GM19193 (cell line): Measurements from ENCODE around the gene SLBP.

ENCODE experiments used
- POLR2A ChIP-seq: IDR thresholded peaks from 4 replicates; pipeline ENCODE4 v1.6.1; 2011; ENCODE audit not compliant: insufficient read depth, insufficient read length; ENCODE audit errors: extremely low read depth

SLBP gene

GRCh38 chr4:1661695-1662094, 50.4 kb downstream of the SLBP start:
- no peak for TF ChIP-seq POLR2A

GRCh38 chr4:1660948-1661677, 51.0 kb downstream of the SLBP start:
- TF ChIP-seq POLR2A, result no peak

- no peak for TF ChIP-seq POLR2A
These were observed 52.7 kb downstream of the SLBP start for GRCh38 chr4:1659104-1660043.

DNA sequence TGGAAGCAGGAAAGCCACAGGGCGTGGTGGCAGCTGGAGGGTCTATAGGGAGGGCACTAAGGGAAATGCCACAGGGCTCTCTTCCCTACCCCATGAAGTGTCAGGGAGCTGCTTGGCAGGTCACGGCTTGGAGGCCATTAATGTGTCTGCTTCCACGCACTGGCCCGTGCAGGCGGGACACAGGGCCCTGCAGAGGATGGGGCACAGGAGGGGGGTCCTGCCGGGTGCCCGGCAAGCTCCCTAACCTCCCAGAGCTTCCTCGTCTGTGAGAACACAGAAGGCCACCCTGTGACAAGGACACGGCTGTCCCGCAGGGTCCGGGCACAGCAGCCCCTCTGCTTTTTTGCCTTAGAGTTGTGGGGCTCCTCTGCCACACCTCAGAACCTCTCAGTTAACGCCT, 53.5 kb downstream of the SLBP start:
- TF ChIP-seq POLR2A, result no peak

DNA sequence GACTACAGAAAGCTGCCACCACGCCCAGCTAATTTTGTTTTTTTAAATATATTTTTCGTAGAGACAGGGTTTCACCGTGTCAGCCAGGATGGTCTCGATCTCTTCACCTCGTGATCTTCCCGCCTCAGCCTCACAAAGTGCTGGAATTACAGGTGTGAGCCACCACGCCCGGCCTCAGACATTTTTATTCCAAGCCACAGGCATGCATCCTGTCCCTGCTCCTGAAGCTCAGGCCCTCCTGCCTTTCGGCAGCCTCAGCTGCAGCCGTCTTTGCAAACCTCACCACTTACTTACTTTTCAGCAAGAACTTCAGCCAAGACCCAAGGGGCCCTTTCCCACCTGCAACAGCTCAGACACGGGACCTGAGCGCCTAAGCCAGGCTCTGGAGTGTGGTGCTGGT, 54.0 kb downstream of the SLBP start:
- TF ChIP-seq POLR2A, result no peak

- TF ChIP-seq POLR2A, result no peak
These were observed 55.1 kb downstream of the SLBP start for GRCh38 chr4:1656986-1657385.

- no peak for TF ChIP-seq POLR2A
These were observed 56.0 kb downstream of the SLBP start for GRCh38 chr4:1656132-1656531.

DNA sequence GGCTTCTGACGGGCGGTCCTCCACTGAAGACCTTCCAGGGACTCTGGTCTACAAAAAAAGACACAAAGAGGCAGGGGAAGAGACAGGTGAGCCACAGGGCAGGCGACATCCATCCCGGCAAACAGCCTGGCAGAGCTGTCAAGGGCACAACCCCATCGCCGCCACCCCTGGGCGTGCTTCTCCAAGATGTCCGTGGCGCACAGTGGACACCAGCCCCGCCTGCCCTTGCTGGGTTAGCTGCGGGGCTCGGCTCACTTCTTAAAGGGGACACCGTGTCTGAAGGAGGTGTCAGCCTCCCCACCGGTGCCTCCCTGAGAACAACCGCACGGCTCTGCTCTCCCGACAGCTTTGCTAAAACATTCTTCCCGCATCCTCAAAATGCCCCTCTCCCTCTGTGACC, 56.4 kb downstream of the SLBP start:
- TF ChIP-seq POLR2A, result no peak

GRCh38 chr4:1655081-1655480, 57.0 kb downstream of the SLBP start:
- TF ChIP-seq POLR2A, result no peak

GRCh38 chr4:1654216-1654955, 57.7 kb downstream of the SLBP start:
- TF ChIP-seq POLR2A, result no peak

GRCh38 chr4:1653776-1654175, 58.3 kb downstream of the SLBP start:
- TF ChIP-seq POLR2A, result no peak

GRCh38 chr4:1652088-1652487, 60.0 kb downstream of the SLBP start:
- TF ChIP-seq POLR2A, result no peak

DNA sequence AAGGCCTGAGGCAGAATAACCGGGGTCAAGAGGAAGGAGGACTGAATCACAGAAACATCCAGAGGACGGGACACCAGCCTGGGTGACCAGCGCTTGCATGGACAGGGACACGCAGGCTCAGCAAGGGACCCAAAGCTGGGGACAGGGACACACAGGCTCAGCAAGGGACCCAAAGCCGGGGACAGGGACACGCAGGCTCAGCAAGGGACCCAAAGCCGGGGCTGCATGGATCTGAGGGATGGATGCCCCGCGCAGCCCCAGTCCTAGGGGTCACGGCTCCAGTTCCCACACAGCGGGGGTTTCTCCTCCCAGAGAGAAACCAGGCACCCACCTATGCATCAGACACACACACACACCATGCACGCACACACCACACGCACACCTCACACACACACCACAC, 60.5 kb downstream of the SLBP start:
- TF ChIP-seq POLR2A, result no peak

- TF ChIP-seq POLR2A, result no peak
These were observed 63.2 kb downstream of the SLBP start for GRCh38 chr4:1648962-1649361.

DNA sequence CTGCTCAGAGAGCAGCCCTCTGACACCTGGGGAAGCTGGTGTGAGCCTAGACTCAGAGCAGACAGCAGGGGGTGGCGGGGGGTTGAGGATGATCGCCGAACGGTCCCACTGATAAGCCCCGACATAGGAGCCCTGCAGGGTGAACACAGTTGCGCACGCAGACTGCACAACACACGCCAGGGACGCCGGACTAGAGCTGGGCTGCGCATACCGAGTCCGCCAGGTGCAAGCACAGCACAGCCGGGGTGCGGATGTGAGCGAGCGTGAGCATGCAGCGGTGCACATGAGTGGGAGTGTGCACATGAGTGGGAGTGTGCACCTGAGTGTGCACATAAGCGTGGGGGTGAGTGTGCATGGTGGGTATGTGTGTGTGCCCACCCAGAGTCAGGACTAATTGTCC, 64.7 kb downstream of the SLBP start:
- TF ChIP-seq POLR2A, result no peak
